Measurements from ENCODE around the gene TOR4A.
"Not testable (repeated sequence)": the region's sequence is repeated elsewhere in the genome, so short reads cannot be mapped to it uniquely, and the experiment has no call there.

Gene TOR4A

DNA sequence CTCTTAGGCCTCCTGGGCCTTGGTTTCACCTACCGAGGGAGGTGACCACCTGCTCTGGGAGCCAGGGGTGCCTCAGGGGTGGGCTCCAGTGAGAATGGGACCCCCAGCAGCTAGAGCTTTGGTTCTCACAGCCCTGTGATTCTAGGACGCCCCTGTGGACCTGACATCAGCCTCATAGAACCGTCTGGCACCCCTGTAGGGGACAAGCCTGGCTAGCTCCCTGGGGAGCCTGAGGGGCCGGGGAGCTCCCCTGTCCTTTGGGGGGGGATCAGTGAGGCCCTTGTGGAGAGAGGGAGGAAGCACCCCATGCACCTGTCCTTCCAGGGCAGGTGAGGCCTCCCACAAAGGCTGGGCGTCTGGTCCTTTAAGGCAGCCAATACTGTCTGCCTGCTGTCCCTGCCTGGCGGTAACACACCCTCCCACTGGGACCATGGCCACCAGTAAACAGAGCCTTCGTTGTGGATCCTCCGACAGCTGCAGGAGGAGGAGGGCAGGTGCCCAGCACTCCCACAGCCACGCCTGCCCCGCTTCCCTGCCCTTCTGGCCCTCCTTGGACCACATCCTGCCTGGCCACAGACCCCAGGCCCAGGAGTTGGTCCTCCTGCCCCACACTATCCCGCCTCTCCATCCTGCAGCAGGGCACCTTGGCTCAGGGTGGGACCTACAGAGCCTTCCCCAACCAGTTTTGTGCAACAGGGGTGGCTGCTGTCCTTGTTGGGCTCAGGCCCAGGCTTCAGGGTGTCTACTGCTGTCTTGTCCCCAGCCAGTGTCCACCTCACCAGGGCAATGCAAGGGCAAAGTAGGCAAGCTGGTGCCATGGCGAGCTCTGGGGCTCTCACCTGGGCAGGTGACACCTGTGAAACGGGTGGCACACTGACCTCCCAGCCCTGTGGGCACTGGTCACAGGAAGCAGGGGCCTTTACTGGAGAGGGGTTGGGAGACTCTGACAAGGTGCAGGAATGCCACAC lies 39.5 kb upstream of the TOR4A start:
- peak; percentile 92 for DNase-seq (ENCODE audit: low spot score)

DNA sequence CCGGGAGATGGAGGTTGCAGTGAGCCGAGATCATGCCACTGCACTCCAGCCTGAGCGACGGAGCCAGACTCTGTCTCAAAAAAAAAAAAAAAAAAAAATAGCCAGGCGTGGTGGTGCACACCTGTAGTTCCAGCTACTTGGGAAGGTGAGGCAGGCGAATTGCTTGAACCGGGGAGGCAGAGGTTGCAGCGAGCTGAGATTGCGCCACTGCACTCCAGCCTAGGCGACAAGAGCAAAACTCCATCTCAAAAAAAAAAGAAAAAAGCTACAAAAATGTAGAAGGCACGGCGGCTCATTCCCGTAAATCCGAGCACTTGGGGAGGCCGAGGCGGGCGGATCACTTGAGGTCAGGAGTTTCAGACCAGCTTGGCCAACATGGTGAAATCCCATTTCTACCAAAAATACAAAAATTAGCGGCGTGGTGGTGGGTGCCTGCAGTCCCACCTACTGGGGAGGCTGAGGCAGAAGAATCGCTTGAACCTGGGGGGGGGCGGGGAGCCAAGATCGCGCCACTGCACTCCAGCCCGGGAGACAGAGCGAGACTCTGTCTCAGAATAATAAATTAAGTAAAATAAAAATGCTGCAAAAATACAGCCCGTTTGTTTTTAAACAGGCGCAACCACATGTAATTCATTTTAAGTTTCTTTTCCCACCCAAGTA lies 37.9 kb upstream of the TOR4A start:
- not testable (repeated sequence) for DNase-seq (ENCODE audit: low spot score)

DNA sequence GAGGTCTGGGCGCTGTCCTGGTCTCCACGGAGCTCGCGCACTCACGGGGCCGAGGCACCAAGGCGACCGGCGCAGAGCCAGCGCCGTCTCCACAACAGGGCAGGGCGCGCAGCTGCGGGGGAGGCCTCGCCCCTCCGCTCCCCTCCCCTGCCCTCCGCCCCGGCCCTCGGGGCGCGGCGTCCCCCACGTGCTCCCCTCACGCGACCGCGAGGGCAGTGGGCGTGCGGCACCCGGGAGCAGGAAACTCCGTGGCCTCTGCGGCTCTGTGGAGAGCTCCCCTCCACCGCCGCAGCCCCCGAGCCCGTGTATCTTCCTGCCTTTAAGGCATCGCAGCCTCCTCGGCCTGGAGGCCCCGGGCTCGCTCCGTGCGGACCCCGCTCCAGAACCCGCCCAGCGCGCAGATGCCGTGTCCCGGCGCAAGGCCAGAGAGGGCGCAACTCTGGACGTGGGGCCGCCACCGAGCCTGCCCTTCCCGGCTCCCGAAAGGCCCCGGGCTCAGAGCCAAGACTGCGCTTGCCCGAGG lies 37.1 kb upstream of the TOR4A start:
- peak; percentile 82 for DNase-seq (ENCODE audit: low spot score)

DNA sequence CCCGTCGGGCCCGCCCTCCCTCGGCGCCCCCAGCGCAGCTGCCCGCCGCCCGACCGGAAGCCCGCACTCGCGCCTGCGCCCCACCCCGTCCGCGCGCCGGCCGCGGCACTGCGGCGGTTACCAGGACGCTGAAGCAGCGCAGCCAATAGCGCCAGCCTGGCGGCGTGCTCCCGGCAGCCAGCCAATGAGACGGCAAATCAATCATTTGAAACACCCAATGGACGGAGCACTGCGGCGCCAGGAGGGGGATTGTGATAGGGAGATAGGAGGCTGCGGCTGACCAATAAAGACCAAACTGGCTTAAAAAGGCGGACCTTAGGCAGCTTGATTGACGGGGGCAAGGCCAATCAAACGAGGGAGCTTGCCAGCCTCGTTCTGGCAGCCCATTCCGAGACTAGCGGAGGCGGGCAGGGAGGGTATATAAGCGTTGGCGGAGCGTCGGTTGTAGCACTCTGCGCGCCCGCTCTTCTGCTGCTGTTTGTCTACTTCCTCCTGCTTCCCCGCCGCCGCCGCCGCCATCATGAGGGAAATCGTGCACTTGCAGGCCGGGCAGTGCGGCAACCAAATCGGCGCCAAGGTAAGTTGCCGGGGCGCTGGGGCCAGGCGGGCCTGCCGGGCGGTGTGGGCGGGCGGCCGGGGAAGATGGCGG lies 36.6 kb upstream of the TOR4A start, which contains the start of gene TUBB4B:
Gene TUBB4B, plus strand, starts transcription at position 447 of the 649 bp plus-strand sequence. Its CDS starts 74 bp downstream, at position 521.
- peak; percentile 100 for DNase-seq (ENCODE audit: low spot score)

DNA sequence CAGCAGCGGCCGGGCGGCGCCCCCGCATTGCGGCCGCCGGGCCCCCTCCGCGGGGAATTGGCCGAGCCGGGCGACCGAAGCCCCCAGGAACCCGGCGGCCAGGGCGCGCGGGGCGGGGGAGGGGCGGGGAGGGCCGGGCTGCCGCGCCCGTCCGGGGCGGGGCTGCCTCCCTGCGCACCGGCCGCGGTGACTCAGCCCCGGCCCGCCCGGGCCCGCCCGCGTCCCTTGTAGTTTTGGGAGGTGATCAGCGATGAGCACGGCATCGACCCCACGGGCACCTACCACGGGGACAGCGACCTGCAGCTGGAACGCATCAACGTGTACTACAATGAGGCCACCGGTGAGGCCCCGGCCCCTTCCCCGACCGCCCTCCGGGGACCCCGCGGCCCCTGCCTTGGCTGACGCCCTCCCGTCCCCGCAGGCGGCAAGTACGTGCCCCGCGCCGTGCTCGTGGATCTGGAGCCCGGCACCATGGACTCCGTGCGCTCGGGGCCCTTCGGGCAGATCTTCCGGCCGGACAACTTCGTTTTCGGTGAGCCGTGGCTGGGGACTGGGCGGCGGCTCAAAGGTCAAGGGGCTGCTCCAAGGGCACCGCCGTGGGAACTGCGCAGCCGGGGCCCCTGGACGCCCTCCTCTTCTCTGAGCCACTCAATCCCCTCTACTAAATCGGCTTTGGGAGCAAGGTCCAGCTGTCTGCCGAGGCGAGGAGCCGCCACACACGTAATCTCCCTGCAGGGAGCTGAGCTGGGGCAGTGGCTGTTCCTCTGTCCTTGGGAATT lies 35.8 kb upstream of the TOR4A start:
- no peak for DNase-seq (ENCODE audit: low spot score)

DNA sequence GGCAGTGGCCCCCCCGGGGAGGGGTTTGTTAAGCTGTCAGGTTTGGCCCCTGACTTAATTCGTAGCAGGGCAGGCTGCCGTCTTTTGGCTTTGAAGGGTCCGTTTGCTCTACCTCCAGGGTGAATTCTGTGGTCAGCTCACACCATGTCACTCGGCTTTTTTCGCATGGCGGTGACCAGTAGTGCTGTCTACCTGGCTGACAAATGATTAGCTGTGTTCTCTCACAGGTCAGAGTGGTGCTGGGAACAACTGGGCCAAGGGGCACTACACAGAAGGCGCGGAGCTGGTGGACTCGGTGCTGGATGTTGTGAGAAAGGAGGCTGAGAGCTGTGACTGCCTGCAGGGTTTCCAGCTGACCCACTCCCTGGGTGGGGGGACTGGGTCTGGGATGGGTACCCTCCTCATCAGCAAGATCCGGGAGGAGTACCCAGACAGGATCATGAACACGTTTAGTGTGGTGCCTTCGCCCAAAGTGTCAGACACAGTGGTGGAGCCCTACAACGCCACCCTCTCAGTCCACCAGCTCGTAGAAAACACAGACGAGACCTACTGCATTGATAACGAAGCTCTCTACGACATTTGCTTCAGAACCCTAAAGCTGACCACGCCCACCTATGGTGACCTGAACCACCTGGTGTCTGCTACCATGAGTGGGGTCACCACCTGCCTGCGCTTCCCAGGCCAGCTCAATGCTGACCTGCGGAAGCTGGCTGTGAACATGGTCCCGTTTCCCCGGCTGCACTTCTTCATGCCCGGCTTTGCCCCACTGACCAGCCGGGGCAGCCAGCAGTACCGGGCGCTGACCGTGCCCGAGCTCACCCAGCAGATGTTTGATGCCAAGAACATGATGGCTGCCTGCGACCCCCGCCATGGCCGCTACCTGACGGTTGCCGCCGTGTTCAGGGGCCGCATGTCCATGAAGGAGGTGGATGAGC lies 35.0 kb upstream of the TOR4A start:
- no peak for DNase-seq (ENCODE audit: low spot score)

DNA sequence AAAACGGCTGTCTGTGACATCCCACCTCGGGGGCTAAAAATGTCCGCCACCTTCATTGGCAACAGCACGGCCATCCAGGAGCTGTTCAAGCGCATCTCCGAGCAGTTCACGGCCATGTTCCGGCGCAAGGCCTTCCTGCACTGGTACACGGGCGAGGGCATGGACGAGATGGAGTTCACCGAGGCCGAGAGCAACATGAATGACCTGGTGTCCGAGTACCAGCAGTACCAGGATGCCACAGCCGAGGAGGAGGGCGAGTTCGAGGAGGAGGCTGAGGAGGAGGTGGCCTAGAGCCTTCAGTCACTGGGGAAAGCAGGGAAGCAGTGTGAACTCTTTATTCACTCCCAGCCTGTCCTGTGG lies 34.3 kb upstream of the TOR4A start:
- not testable (repeated sequence) for DNase-seq (ENCODE audit: low spot score)

DNA sequence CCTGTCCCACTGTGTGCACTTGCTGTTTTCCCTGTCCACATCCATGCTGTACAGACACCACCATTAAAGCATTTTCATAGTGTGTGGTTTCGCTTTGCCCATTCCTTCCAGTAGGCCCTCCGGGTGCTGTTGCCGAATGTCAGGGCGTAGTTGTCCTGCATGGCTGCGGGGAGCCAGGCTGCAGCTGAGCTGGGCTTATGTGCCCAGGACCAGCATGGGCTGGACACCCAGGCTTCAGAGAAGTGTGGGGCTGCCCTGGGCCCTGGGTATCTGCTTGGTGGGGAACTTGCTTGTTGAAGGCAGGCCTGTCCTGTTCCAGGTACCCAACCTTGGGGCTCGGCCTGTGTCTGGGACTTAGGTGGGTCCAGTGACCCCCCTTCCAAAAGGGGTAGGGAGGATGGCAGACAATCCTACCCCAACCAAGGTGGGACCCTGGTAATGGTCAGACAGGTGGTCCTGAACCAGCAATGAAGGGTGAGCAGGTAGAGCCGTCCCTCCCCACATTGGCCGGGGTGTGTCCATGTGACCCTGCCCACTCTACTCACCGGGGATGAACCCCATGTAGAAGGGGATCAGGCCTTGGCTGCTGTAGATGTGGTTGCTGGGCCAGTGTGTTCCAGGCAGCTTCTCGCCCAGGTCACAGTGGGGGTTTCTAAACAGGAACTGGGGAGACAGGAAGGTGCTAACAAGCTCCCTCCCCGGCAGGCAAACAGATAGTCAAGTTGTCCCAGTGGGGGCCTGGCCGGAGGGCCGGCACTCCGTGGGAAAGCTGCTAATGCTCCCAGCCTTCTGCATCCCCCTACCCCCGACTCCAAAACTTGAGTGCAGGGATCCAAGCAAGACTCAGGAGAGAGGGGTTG lies 33.7 kb upstream of the TOR4A start:
- no peak for DNase-seq (ENCODE audit: low spot score)

DNA sequence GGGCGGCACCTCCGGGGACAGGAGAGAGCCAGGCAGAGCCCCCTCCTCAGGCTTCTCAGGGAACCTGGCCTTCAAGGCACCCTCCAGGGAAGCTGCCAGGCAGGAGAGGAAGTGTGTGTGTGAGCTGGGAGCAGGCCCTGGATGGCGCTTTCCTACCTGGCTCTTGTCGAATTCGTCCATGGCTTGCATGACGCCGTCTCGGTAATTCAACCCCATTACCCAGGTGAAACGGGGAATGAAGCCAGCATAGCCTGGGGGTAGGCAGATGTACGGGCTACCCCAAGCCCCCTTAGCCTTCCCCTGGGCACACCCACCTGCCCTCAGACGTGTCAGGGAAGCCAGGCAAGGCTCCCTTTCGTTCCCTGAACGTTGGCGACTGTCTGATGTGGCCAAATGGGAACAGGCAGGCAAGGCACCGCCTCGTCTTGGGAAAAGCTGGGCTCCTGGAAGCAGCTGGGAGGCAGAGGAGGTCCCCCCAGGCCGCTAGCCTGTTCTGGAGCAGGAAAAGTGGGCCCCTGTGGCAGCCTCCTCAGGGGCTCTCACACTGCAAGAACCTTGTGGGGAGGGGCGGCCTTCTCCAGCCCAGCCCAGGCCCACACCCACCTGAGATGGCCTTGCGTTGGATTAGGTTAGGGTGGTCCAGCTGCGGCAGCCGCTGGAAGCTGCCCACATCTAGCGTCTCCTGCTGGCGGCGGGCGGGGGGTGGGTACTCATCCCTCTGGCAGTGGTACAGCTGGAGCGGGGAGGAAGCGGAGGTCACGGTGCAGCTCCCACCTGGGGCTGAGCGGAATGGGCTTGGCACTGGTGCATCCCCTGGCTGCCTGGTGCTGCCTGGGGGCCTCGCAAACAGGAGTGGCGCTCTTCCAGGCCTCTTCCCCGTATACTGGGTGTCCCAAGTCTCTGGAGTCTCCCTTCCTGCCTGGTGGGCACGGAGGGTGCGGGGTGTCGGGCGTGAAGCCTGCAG lies 32.8 kb upstream of the TOR4A start:
- DNase-seq (ENCODE audit: low spot score), result no peak

DNA sequence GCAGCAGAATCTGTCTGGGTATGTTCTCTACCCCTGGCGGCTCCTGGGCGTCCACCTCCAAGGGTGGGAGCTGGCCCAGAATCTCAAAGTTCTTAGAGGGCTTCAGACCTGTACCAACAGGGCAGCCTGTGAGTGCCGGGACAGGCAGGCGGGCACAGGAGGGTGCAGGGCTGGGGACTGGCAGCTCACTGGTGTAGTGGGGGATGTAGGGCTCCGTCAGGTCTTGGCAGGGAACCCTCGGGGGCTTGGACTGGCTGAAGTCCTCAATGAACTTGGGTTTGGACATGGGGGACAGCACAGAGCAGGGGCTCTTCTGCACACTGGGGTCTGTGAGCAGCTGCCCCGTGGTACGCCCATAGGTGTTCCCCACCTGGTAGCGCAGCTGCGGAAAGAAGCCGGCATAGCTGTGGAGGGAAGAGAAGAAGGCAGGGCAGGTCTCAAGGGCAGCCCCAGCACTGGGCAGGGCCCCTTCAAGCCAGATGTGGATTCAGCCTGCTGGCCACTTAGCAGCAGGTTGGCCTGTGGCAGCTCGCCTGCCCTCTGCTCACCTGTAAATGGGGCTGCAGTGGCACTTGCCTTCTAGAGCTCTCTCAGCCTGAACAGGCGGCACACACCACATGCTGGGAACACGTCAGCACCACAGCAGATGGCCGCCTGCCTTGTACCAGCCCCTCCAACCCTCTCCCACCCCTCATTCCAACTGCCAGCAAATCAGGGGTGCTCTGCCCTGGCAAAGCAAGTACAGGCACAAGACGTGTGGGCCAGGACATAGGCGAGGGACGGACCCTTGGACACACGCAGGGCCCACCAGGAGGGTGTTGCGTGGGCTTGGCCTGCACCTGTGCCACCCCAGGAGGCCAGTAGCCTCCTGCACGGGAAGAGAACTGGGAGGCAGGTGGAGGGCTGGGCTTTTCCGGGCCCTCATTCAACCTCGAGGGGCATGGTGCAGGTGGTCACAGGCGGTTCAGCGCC lies 31.8 kb upstream of the TOR4A start:
- no peak for DNase-seq (ENCODE audit: low spot score)

DNA sequence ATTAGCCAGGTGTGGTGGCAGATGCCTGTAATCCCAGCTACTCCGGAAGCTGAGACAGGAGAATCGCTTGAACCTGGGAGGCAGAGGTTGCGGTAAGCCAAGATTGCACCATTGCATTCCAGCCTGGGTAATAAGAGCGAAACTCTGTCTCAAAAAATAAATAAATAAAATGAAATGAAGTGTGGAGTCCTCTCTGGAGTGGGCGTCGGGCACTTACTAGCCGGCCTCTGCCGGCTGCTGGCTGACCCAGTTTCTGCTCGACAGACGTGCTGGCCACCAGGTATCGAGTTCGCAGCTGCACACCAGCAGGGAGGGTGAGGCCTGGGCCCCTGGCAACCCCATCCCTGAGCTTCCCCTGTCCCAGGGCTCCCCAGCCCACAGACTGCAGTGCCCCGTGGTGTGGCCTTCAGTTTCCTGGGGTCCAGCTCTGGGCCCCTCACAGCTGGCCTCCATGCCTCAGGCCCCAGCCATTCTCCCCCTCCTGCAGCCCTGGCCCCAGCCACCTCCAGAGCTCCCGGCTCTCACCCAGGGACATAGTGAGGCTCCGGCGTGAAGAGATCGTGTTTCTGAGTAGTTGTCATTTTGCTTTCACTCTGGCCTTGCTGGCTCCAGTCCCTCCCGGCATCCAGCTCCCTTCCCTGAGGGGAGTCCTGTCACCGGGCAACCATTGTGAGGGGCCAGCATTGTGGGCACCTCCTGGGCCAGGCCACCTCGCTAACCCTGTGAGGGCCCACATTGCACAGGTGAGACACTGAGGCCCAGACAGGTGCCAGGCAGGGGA lies 30.2 kb upstream of the TOR4A start:
- no peak for DNase-seq (ENCODE audit: low spot score)

DNA sequence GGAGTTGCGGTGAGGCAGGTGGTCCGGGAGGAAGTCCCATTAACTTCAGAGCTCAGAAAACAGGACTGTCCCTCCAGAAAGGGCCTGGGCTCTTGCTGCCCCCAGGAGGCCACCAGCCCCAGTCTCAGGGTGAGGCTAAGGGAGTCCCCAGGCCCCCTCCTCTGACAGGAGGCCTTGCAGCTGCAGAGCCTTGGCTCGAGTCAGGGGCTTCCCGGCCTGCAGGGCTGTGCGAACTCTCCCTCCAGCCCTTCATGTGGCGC lies 29.7 kb upstream of the TOR4A start:
- DNase-seq (ENCODE audit: low spot score), result no peak

DNA sequence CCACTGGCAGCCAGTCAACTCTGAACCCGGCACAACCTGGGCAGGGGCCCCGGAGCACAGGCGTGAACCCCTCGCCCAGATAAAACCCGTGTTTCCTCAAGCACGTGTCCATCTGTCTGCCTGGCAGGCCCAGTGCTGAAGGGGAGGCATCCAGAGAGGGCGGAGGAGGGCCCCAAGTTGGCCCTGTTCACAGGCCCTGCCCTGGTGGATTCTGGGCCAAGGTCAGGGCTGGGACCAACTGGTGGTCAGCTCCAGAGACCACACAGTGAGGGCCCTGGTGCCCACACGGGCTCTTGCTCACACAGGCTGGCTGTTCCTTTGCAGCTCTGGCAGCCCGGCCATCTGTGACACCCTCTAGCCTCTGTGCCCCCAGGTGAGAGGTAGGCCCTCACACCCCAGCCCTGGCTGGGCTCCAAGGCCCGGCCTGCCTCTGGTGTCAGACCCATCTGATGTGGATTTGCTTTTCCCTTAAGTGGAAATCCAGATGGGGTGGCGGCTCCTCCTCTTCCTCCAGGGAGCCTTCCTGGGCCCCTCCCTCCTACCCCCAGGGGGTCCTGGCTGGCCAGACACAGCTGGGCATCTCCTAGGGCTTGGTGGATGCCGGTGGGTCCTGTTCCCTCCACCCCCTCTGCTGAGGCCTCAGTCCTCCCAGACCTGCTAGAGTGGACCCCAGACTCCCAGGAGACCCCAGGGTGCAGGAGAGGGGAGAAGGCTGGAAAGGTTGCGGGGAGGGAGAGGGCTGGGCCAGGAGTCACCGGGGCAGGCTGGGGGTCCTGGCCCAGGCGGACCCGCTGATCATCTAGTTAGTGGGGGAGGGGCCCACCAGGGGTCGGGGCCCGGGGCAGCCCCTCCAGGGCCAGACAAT lies 27.0 kb upstream of the TOR4A start:
- no peak for DNase-seq (ENCODE audit: low spot score)

DNA sequence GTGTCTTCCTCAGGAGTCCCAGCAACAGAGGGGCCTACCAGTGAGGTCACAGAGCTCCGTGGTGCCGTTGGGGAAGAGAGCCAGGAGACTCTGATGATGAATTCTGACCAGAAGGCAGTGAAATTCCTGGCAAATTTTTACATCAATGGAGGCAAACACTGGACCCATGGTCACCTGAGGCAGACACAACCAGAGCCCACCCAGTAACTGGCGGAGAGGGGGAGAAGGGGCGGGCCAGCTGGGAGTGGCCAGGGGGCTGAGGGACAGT lies 26.4 kb upstream of the TOR4A start, which contains the start of gene STPG3:
Gene STPG3, plus strand, starts transcription at position 93 of the 268 bp plus-strand sequence. Its CDS starts 1 bp downstream, at position 94.
- DNase-seq (ENCODE audit: low spot score), result no peak

DNA sequence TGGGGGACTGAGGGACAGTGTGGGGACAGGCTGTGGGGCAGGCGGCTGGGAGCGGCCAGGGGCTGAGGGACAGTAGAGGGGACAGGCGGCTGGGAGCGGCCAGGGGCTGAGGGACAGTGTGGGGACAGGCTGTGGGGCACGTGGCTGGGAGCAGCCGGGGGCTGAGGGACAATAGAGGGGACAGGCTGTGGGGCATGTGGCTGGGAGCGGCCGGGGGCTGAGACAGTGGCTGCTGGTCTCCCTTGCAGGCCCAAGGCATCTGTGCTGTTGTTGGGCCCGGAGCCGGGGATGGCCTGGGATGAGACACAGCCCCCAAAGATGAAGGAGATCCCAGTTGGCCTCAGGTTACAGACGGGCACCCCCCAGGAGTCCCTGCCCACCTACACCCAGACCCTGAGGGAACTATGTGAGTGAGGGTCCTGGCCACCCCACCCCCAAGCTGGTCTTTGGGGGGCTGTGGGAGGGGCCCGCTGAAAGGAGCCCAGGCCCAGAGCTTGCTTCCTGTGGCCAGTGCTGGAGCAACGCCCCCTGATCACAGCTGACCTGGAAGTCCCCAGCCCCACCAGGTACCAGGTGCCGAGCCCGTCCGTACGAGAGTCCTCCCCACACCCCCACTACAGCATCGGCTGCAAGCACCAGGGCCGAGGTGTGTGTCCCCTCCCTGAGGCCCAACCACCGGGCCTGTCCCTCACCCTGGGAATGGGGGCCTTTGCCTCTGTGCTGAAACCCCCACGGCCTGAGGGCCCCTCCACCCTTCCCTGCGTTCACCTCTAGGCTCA lies 25.8 kb upstream of the TOR4A start:
- no peak for DNase-seq (ENCODE audit: low spot score)
